NCI-H82 treated with DMSO at 0.1 percent for 48 hours (cell line): Measurements from ENCODE around the gene CDH8.
"Not testable (repeated sequence)": the region's sequence is repeated elsewhere in the genome, so short reads cannot be mapped to it uniquely, and the experiment has no call there.

Experiments used
- DNase-seq: peaks from one replicate; lab custom pipeline; 2025; ENCODE audit not compliant: unreplicated experiment; lab: John Stamatoyannopoulos, UW

CDH8 gene

DNA sequence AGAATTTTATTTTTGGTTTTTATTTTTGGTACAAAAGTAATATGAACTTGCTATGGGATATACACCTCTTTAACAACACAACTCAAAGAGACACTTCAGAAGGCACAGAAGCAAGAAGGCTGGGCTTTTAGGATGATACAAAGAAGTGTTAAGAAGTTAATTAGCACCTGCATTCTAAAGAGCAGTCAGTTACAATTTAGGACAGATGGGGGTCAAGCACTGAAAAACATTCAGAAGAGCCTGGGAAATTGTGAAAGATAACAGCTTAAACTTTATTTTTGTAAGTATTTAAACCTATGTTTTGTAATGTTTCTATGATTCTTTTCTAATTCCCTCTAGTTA lies 163.5 kb downstream of the CDH8 start:
- no peak for DNase-seq

DNA sequence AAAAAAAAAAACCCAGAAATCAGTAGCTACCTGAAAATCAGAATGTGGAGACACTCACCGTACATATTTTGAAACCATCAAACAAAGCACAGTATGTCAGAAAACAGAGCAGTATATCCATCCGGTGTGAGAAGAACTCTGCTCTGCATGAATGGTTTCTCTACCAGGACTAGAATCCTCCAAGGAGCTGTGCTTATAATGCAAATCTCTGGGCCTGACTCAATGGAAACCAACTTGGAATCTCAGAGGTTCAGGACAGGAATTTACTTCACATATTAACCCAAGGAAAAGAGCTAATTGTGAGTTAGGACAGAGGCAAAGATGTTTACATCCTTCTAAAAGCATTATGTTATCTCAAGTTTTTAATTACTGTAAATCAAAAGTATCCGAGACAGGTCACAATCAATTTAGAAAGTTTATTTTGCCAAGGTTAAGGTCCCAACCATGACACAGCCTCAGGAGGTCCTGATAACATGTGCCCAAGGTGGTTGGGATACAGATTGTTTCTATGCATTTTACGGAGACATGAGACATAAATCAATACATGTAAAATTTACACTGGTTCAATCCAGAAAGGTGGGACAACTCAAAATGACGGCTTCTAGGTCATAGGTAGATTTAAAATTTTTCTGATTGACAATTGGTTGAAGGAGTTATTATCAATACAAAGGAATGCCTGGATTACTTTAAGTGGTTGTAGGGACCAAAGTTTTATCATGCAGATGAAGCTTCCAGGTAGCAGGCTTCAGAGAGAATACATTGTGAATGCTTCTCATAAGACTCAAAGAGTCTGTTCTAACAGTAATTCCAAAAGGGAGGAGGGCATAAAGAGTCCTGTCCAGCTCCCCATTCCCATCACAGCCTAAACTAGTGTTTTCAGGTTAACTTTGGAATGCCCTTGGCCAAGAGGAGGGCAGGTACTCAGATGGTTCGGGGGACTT lies 164.1 kb downstream of the CDH8 start:
- no peak for DNase-seq

DNA sequence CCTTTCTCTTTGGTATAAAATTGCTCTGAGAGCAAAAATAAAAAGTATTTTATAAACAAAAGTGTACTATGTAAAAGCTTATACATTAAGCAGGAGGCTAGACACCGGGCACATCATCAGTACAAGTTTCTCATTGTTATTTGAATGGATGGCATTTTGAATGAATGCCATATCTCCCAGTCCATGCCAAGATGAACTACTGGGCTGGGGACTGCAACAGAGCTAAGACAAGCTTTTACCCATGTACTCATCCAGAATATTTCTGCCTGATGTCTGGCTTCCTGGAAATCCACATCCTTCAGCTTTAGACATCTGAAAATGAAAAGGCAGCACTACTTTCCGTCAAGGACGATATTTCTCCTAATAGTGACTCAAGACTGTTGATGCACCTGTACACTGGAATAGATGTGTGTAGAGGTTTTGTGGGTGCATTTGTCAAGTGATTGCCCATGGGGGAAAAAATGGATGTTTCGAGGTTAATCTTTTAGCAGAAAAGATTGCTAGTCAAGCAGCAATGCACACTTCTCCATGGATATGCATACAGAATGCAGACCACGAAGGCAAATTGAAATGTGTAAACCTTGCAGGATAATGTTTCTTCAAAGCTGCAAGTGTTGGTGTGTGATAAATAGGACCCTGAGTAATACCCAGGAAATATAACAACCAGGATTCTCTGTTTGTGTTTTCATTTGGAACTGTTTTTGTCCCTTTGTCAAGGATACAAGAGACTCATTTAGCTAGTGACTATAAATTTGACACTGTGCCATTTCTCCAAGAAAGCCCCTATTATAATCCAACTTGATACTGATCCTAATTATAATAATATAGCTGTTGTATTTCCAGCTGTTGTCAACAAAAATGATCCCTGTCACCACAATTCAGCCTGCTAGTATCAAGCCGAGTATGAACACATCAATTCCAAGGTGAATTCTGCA lies 173.8 kb downstream of the CDH8 start:
- no peak for DNase-seq

DNA sequence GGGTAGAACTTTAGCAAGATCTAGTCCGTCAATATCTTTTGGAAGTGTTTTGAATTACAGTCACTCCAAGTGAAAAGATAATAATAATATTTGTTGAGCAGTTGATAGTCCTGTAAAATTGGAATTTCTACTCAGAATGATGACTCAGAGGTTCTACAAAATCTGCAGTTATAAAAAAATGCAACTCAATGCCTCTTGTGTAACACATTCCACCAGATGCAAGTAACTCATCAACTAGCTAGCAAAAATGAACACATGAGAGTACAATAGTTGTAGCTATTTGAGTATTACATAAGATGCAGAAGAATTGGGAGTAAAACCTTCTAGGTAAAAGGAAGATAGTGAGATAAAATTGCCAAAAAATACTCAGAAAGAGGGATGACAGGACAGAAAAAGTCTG lies 177.2 kb downstream of the CDH8 start:
- no peak for DNase-seq

DNA sequence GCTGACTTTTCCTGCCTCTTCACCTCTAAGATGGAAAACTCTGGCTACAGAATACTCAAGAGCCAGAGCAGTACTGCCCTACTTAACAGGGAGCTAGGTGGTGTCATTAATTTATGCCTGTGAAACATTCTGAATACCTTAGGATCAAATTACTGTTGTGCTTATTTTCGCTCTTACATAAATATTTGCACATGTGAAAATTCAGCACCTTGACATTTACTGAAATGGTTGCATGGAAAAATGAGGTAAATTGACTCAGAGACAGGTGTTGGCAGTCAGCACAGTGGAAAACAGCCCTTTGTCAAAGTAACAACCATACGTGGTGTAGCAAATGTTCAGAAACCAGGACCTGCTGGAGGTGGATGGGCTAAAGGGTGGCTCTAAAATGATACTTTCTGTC lies 193.6 kb downstream of the CDH8 start:
- no peak for DNase-seq

DNA sequence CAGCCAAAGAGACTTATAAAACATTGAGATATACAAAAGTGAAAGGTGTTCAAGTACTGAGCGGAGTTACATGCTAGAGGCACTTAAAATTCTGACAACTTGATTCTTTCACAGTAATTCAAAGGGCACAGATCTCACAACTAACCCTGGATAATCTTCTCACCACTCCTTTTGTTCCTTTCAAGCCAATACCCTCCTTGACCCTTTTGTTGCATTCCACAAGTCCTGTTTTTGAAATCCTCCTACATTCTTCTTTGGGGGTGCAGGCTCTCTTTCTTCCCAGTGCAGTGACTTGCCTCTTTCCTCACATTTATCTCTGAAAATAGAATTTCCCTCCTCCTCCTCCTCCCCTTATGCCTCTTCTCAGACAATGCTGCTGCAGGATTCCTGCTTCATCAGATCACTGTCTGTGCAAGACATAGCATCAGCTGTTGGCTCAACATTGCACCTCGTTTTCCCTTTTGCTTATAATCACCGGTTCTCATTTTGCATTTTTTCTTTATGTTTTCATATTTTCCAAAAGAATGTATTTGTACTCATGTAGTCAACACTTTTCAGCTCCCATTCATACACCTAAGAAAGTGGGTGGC lies 199.3 kb downstream of the CDH8 start:
- DNase-seq, result no peak

DNA sequence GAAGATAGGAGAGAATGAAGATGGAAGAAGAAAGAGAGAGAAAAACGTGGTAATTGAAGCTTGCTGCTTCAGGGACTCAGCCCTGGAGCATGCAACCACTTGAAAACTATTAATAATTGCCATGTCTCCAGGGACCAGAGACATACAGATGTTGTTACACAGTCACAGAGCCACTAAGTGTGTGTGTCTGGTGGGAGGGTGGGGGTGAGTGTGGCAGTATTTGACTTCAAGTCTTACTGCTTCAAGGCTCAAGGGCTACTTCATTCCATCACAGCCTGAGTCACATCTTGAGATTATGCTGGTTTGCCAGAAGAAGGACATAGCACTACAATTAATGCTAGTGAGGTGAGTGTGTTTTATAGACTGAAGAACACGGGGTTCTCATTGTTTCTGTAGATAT lies 202.2 kb downstream of the CDH8 start:
- DNase-seq, result no peak

DNA sequence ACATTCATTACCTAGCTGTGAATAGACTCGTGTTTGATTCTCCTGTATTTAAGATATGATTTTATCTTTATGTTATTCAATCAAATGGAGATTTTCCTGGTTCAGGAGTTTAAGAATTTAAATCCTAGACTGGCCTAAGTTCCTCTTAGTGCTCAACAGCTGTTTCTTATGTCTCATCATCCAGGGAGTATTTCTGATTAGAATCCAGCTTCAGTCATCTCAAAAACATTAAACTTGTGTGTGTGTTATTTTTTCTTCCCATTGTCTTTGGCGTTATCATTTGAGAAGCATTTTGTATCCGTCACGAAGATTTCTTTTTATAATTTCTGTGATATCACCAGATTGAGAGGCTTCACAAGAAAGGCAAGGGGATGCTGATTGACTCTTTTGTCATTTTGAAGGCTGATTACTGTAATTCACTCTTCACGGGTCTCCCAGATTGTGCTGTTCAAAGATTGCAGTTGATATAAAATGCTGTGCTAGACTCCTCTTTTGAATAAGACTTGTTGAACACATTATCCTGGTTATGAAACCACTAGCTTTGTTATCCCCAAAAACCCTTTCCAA lies 204.8 kb downstream of the CDH8 start:
- no peak for DNase-seq

DNA sequence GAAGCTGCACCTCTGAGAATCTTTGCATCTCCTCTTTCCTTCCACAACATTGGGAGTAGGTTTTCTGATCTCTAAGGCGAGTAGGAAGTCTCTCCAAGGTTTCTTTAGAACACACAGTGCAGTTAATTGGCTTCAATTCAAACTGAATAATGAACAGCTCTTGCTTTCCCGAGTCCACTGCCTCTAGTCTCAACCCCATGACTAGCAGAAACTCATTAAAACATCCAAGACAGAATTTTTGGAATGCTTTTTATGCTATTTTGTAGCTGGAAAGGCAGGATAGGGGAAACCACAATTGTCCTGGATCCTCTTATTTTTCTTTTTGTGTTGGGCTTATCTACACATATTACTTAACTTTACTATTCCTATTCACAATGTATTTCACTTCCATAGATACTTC lies 206.6 kb downstream of the CDH8 start:
- no peak for DNase-seq

DNA sequence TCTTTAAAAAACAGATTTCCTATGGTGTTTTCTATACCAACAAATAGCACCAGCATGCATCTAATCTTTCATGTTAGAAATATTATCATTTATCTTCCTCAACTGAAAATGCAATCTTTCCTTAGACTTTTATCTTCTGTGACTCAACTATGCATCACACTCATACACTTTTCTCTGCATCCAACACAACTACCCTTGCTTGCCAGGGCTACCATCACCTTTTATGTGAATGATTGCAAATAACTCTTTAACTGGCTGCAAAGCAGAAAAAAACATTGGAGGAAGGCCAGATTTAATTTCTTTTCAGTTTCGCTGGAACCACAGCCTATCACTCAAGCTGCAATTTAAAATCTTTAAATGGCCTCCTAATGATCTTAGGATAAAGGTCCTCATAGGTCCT lies 212.9 kb downstream of the CDH8 start:
- no peak for DNase-seq

DNA sequence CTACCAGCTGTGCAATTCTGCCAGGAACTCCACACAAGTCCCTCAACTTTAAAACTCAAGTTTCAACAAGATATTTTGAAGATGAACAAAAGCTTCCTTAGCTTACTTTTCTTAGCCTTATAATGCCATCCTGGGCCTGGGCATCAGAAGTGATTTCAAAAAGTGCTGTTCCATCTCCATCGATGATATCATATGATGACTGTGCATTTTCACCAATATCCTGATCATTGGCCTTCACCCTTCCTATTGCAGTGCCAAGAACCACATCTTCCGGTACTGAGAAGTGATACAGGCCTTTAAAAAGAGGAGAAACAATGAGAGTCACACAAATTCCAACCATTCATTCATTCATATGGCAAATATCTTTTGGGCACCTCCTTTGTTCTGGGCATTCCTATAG lies 215.4 kb downstream of the CDH8 start:
- DNase-seq, result no peak

DNA sequence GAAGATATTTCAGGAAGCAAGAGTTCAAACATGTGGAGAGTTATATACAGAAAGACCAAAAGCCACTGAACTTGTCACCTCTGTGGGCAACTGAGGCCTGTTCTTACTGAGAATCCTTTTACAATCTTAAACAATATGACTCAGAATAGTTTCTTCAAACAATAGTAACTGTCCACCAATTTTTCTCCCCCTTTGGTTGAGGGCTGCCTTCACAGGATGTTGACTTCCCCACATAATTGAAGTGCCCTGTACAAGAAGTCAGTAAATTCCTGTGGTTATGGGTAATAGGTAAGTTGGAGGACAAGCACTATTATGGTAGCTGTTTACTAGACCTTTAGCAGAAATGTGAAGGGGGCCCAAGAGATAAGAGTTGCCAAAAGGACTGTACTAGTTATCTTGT lies 215.8 kb downstream of the CDH8 start:
- DNase-seq, result no peak

DNA sequence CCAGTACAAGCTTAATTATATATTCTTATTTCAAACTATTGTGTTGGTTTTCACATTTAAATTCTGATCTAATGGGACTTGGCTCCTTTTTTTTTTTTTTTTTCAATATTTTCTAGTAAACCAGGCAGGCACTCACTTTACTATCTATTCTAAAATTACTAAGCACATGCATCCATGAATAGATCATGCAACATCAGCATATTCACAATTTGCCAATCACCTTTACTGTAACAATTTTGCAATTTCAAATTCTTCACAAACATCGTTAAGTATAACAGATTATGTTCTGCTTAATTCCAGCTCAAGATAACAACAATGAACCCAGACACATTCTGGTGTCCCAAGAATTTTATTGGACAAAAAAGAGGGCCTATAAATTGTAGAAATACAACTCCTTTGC lies 217.4 kb downstream of the CDH8 start:
- no peak for DNase-seq

DNA sequence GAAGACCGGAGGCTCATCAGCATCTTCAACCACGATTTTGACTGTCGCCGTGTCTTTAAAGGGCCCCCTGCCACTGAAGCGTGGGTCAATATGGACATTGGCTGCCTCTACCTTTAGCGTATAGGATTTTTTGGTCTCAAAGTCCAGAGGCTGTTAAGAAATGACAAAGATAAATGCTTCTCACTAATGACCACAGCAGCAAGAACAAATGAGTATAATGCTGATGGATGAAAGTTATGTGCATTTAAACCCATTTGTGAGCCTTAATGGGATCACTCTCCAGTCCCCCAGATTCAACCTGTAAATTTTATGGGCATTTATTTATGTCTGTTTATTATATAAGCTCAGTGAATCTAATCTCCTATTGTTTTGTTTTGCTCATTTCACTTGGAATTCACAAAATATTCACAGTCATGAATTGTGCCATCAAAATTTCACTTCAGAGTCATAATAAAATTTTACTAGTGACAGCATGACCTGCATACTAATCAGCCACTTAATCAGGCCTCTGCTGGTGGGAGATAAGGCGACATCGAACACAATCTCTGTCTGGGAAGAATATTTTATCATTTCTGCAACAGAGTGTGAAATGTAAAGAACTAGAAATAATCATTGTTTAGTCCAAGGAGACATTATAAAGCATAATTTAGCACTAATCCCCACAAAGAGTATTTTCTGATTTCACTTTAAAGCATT lies 218.5 kb downstream of the CDH8 start:
- DNase-seq, result peak; percentile 72

DNA sequence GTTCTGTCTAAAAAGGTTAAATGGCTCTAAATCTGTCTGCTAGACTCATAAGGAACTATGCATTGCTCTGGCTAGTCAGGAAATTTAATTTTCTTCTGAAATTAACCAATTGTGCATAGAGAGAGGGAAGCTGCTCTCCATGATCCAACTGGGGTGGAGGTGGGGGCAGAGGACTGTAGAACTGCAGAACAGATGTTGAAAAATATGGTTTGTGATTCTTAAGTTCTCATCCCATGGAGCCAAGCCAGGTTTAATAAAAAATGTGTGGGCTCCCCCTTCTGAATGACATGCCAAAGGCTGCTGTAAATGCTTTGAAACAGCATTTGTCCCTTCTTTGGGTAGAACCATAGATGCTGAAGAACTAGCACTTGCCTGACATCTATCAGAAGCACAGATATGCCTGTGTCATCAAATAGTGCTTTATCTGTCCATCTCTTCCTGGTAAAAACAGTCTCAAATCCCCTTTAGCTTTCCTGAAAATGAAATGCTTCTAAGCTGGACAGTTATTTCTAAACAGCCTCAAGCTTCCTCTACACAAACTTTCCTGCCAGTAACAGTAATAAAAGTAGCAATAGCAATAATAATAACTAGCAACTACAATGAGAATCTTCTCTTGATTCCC lies 221.4 kb downstream of the CDH8 start:
- no peak for DNase-seq

DNA sequence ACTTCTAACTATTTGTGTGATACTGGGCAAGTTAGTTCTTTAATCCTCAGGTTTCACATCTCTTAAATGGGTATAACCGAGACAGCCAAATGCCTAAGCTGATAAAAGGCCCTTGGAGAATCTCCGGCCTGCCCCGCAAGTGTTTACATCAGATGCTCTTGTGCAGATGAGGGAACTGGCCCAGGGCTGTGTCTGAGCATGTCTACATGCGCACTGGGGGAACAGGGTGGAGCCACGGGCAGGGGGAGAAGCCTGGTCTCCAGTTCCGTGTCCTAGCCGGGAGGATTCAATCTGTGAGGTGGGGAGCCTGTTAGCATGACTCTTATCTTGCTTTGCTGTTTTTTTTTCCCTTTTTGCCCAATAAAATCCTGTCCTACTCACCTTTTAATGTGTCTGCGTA lies 222.9 kb downstream of the CDH8 start:
- DNase-seq, result no peak

DNA sequence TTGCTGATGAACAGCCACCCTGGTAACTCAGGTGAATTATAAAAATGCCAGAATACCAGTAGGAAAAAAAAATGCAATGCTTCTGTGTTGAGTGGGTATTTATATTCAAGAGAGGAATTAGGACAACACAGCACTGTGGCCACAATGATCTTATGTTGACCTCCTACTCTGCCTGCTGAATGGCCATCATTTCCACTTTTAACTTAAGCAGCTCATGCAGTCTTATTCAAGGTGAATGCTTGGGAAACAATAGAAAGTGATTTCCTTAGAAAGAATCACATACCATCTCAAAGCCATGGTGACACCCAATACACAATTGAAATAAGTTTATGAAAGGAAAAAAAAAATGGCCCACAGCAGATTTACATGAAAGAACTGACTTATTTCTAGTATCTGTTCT lies 224.0 kb downstream of the CDH8 start:
- DNase-seq, result no peak

DNA sequence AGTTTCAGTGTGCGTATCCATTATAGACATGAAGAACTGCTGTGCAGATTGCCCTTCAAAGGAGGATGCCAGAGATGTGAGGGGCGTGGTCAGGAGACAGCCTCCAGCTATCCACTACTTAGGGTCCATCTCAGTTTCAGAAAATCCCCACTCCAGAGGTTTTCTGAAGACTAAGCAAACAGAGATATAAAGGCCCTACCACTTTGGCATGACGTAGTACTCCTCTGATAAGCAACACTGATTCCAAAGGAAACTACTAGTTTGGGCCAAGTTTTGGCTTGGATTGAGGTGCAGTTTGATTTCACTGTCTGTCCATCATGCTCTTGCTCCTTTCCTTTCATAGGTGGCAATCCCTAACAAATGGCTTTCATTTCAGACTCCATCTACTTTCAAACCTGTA lies 228.7 kb downstream of the CDH8 start:
- DNase-seq, result no peak

DNA sequence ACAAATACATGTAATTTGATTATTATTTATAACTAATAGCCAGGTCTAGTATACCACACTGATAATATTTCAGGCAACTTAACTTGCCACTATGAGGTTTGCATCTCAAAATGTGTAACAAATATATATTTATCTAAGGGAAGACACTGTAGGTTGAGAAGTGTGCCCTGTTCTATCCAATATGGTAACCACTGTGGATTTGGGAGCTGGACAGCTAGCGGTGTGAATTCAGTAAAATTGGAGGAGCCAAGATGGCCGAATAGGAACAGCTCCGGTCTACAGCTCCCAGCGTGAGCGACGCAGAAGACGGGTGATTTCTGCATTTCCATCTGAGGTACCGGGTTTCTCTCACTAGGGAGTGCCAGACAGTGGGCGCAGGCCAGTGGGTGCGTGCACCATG lies 235.0 kb downstream of the CDH8 start:
- not testable (repeated sequence) for DNase-seq

DNA sequence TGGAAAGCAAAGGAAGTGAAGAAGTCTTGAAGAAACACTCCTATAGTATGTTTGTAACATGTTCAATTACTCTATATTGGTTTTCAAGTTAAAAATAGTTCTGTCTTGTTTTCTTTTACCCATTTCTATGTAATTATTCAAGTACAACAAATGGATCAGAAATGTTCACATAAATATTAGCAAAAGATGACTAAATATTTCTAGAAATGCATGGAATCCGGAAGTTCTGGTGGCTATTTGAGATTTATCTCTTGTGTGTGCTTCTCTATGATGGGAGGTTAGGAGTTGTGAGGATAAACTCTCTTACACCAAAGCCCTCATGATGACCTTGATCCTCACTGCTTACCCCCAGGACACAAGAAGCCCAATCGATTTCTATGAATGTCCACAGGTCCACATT lies 237.5 kb downstream of the CDH8 start:
- DNase-seq, result no peak
